ENCODE results near the gene MRC1. TPM values are rescaled to one million over a fixed set of nuclear protein-coding genes. Genes with fewer than 3 reads are reported as not detected.

MRC1 gene
- total RNA-seq, result not detected in 2 replicates

- Mint-ChIP-seq H3K27ac (no peak within 1 kb of the TSS), H3K27me3 (ENCODE audit: low read depth) (peaks cover 7% of the 10 kb centered on the region), H3K36me3 (ENCODE audit: low read depth) (no peaks in the 10 kb centered on the region), H3K9me3 (no peaks in the 10 kb centered on the region), H3K4me1 (ENCODE audit: low read depth) (peaks cover 7% of the 10 kb centered on the region), H3K4me3 (ENCODE audit: low read depth) (no peak within 1 kb of the TSS)
- no peak for DNase-seq (ENCODE audit: low spot score)
- intact Hi-C loops (cut with micrococcal nuclease), result no loop called here
These were observed at the start of gene MRC1 for GRCh38 chr10:17808971-17809841. MRC1 (plus strand) TSS chr10:17809348; CDS start chr10:17809466, 118 bp downstream.

DNA sequence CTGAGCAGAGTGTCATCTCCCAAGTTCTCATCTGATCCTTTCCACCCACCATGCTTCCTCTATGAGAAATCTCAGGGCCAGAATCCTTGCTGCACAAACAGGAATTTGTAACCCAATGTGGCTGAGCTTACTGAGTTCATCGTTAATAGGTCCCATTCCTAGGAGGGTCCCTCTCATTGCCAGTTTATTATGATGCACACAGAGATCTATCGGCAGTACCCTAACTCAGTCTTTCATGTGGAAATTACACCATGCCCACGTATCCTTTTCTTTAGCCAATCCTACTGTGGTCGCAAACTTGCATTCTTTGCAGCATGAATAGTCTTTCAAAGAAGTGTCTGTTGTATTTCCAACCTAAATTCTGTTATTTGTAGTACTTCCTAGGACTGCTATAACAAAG lies 45.0 kb upstream of the MRC1 start:
- no peak for DNase-seq (ENCODE audit: low spot score)
- intact Hi-C loops (cut with micrococcal nuclease), result no loop called here
- no peaks in the 10 kb centered on the region for H3K36me3 Mint-ChIP-seq (ENCODE audit: low read depth)
- H3K4me1 Mint-ChIP-seq (ENCODE audit: low read depth), result no peaks in the 10 kb centered on the region
- no peaks in the 10 kb centered on the region for H3K9me3 Mint-ChIP-seq
- peaks cover 6% of the 10 kb centered on the region for H3K27me3 Mint-ChIP-seq (ENCODE audit: low read depth)
- H3K4me3 Mint-ChIP-seq (ENCODE audit: low read depth), result no peak overlapping the region
- H3K27ac Mint-ChIP-seq, result no peak overlapping the region

GRCh38 chr10:17765602-17766001 lies 43.5 kb upstream of the MRC1 start:
- no peak overlapping the region for H3K4me3 Mint-ChIP-seq (ENCODE audit: low read depth)
- intact Hi-C loops (cut with micrococcal nuclease), result no loop called here
- no peaks in the 10 kb centered on the region for H3K9me3 Mint-ChIP-seq
- H3K27me3 Mint-ChIP-seq (ENCODE audit: low read depth), result peaks cover 6% of the 10 kb centered on the region
- no peaks in the 10 kb centered on the region for H3K36me3 Mint-ChIP-seq (ENCODE audit: low read depth)
- H3K4me1 Mint-ChIP-seq (ENCODE audit: low read depth), result no peaks in the 10 kb centered on the region
- H3K27ac Mint-ChIP-seq, result no peak overlapping the region
- DNase-seq (ENCODE audit: low spot score), result no peak

DNA sequence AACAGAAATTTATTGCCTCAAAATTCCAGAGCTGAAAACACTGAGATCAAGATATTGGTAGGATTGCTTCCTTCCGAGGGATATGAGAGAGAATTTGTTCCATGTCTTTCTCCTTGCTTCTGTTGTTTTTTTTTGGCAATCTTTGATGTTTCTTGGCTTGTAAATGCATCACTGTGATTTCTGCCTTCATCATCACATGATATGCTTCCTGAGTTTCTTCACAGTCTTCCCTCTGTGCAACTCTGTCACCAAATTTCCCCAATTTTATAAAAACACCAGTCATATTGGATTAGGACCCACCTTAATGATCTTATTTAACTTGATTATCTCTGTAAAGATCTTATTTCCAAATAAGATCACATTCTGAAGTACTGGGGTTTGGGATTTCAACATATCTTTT lies 42.4 kb upstream of the MRC1 start:
- intact Hi-C loops (cut with micrococcal nuclease), result no loop called here
- H3K27me3 Mint-ChIP-seq (ENCODE audit: low read depth), result peaks cover 10% of the 10 kb centered on the region
- no peaks in the 10 kb centered on the region for H3K9me3 Mint-ChIP-seq
- no peak overlapping the region for H3K27ac Mint-ChIP-seq
- DNase-seq (ENCODE audit: low spot score), result no peak
- no peak overlapping the region for H3K4me3 Mint-ChIP-seq (ENCODE audit: low read depth)
- no peaks in the 10 kb centered on the region for H3K4me1 Mint-ChIP-seq (ENCODE audit: low read depth)
- no peaks in the 10 kb centered on the region for H3K36me3 Mint-ChIP-seq (ENCODE audit: low read depth)

GRCh38 chr10:17768496-17768895 lies 40.7 kb upstream of the MRC1 start:
- Mint-ChIP-seq H3K36me3 (ENCODE audit: low read depth) (no peaks in the 10 kb centered on the region), H3K27me3 (ENCODE audit: low read depth) (peaks cover 8% of the 10 kb centered on the region), H3K27ac (no peak overlapping the region), H3K9me3 (no peaks in the 10 kb centered on the region), H3K4me3 (ENCODE audit: low read depth) (no peak overlapping the region), H3K4me1 (ENCODE audit: low read depth) (no peaks in the 10 kb centered on the region)
- no peak for DNase-seq (ENCODE audit: low spot score)
- intact Hi-C loops (cut with micrococcal nuclease), result no loop called here

DNA sequence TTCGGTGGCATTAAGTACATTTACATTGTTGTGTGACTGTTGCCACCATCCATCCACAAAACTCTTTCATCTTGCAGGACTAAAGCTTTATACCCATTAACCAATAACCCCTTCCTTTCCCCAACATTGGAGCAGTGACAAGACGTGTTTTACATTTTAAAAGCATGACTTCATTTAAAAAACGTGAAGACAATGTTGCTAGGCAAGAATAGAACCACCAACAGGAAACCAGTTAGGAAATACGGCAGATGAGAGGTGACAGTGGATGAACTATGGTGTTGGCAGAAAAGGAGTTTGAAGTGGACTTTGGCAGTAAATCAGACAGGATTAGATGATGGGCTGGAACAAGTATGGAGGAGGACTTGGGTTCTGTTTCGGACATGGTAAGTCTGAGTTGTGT lies 40.2 kb upstream of the MRC1 start:
- H3K4me1 Mint-ChIP-seq (ENCODE audit: low read depth), result no peaks in the 10 kb centered on the region
- peaks cover 8% of the 10 kb centered on the region for H3K27me3 Mint-ChIP-seq (ENCODE audit: low read depth)
- no peak overlapping the region for H3K27ac Mint-ChIP-seq
- H3K4me3 Mint-ChIP-seq (ENCODE audit: low read depth), result no peak overlapping the region
- no peaks in the 10 kb centered on the region for H3K9me3 Mint-ChIP-seq
- no peaks in the 10 kb centered on the region for H3K36me3 Mint-ChIP-seq (ENCODE audit: low read depth)
- DNase-seq (ENCODE audit: low spot score), result no peak
- intact Hi-C loops (cut with micrococcal nuclease), result no loop called here

DNA sequence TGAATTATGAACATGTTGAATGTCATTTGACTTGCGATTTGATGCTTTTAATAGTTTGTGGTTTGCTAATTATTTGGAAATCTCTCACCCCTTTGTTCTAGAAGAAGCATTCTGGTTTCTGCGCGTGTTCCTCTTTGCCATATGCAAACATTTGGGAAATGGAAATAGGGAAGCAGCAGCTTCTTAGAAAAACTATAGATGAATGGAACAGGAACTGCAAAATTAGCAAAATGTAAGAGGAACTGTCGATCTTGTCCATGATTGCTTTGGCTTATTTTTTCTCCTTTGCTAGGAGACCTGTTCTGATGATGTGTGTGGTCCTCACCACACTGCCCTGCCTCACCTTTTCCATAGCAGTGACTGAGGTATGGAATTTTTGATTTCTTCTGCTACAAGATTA lies 38.1 kb upstream of the MRC1 start:
- no peaks in the 10 kb centered on the region for H3K9me3 Mint-ChIP-seq
- no peak overlapping the region for H3K27ac Mint-ChIP-seq
- intact Hi-C loops (cut with micrococcal nuclease), result no loop called here
- no peak for DNase-seq (ENCODE audit: low spot score)
- H3K4me3 Mint-ChIP-seq (ENCODE audit: low read depth), result no peak overlapping the region
- H3K4me1 Mint-ChIP-seq (ENCODE audit: low read depth), result no peaks in the 10 kb centered on the region
- H3K27me3 Mint-ChIP-seq (ENCODE audit: low read depth), result peaks cover 7% of the 10 kb centered on the region
- no peaks in the 10 kb centered on the region for H3K36me3 Mint-ChIP-seq (ENCODE audit: low read depth)

- no peak overlapping the region for H3K4me3 Mint-ChIP-seq (ENCODE audit: low read depth)
- no peaks in the 10 kb centered on the region for H3K36me3 Mint-ChIP-seq (ENCODE audit: low read depth)
- DNase-seq (ENCODE audit: low spot score), result no peak
- intact Hi-C loops (cut with micrococcal nuclease), result no loop called here
- H3K27me3 Mint-ChIP-seq (ENCODE audit: low read depth), result no peaks in the 10 kb centered on the region
- H3K27ac Mint-ChIP-seq, result no peak overlapping the region
- no peaks in the 10 kb centered on the region for H3K9me3 Mint-ChIP-seq
- H3K4me1 Mint-ChIP-seq (ENCODE audit: low read depth), result no peaks in the 10 kb centered on the region
These were observed 29.4 kb upstream of the MRC1 start for GRCh38 chr10:17779784-17780183.

DNA sequence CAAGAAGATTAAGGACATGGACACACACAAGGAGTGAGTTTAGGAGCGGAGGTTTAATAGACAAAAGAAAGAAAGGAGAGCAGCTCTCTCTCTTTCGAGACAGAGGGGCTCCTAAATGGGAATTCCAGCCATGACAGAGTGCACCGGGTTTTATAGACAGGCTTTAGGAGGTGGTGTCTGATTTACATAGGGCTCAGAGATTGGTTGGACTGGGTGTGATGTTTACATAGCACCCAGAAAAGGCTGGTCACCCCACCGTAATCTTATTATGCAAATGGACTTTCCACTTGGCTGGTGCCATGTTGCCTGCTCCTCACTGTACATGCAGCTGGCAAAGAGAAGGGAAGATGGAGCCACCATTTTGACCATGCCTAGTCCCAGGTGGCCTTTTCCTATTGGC lies 28.4 kb upstream of the MRC1 start:
- Mint-ChIP-seq H3K36me3 (ENCODE audit: low read depth) (no peaks in the 10 kb centered on the region), H3K4me3 (ENCODE audit: low read depth) (no peak overlapping the region), H3K27ac (no peak overlapping the region), H3K27me3 (ENCODE audit: low read depth) (no peaks in the 10 kb centered on the region), H3K9me3 (no peaks in the 10 kb centered on the region), H3K4me1 (ENCODE audit: low read depth) (no peaks in the 10 kb centered on the region)
- intact Hi-C loops (cut with micrococcal nuclease), result no loop called here
- no peak for DNase-seq (ENCODE audit: low spot score)

DNA sequence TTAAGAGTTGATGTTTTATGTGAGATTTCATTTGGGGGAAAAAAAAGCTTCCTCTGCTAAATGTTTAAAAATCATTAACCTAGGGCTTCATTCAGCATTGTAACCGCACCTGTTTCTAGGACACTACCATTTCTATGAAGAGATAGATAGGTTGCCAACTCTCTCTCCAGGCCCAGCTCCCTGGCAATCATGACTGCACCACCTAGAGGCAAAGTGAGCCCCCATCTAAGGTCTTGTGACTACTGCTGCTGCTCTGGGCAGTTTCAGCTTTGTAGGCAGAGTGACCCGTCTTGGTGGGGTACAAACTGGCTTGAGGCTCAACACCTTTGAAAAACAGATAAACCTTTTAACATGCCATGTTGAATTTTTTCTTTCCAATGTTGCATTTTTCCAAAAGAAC lies 27.3 kb upstream of the MRC1 start:
- H3K9me3 Mint-ChIP-seq, result no peaks in the 10 kb centered on the region
- intact Hi-C loops (cut with micrococcal nuclease), result no loop called here
- no peaks in the 10 kb centered on the region for H3K4me1 Mint-ChIP-seq (ENCODE audit: low read depth)
- no peaks in the 10 kb centered on the region for H3K27me3 Mint-ChIP-seq (ENCODE audit: low read depth)
- H3K36me3 Mint-ChIP-seq (ENCODE audit: low read depth), result no peaks in the 10 kb centered on the region
- no peak for DNase-seq (ENCODE audit: low spot score)
- H3K4me3 Mint-ChIP-seq (ENCODE audit: low read depth), result no peak overlapping the region
- H3K27ac Mint-ChIP-seq, result no peak overlapping the region

GRCh38 chr10:17782921-17783665 lies 26.1 kb upstream of the MRC1 start:
- intact Hi-C loops (cut with micrococcal nuclease), result no loop called here
- no peaks in the 10 kb centered on the region for H3K27me3 Mint-ChIP-seq (ENCODE audit: low read depth)
- no peak for DNase-seq (ENCODE audit: low spot score)
- no peak overlapping the region for H3K27ac Mint-ChIP-seq
- H3K4me1 Mint-ChIP-seq (ENCODE audit: low read depth), result no peaks in the 10 kb centered on the region
- H3K36me3 Mint-ChIP-seq (ENCODE audit: low read depth), result no peaks in the 10 kb centered on the region
- no peaks in the 10 kb centered on the region for H3K9me3 Mint-ChIP-seq
- no peak overlapping the region for H3K4me3 Mint-ChIP-seq (ENCODE audit: low read depth)

GRCh38 chr10:17783751-17784150 lies 25.4 kb upstream of the MRC1 start:
- H3K4me1 Mint-ChIP-seq (ENCODE audit: low read depth), result no peaks in the 10 kb centered on the region
- no peaks in the 10 kb centered on the region for H3K27me3 Mint-ChIP-seq (ENCODE audit: low read depth)
- H3K36me3 Mint-ChIP-seq (ENCODE audit: low read depth), result no peaks in the 10 kb centered on the region
- no peak overlapping the region for H3K4me3 Mint-ChIP-seq (ENCODE audit: low read depth)
- DNase-seq (ENCODE audit: low spot score), result no peak
- H3K27ac Mint-ChIP-seq, result no peak overlapping the region
- intact Hi-C loops (cut with micrococcal nuclease), result no loop called here
- no peaks in the 10 kb centered on the region for H3K9me3 Mint-ChIP-seq

DNA sequence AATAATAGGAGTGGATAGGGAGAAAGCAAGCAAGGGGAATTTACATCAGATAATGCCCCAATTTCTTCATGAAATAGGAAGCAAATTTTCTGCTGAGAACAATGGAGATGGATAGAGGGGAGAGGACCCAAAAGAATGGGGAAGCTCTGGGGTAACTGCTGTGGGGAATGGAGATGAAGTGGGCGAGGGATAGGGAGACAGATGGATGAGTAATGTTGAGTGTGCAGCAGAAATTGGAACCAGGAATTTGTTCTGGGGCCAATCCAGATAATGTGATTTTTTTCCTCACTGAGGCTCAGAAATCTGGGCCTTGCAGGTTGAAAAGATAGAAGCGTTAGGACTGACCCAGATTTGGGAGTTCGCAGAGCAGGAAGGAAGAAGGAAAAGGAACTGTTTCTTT lies 24.5 kb upstream of the MRC1 start:
- Mint-ChIP-seq H3K27me3 (ENCODE audit: low read depth) (no peaks in the 10 kb centered on the region), H3K4me1 (ENCODE audit: low read depth) (no peaks in the 10 kb centered on the region), H3K36me3 (ENCODE audit: low read depth) (no peaks in the 10 kb centered on the region), H3K9me3 (no peaks in the 10 kb centered on the region), H3K4me3 (ENCODE audit: low read depth) (no peak overlapping the region), H3K27ac (no peak overlapping the region)
- intact Hi-C loops (cut with micrococcal nuclease), result no loop called here
- no peak for DNase-seq (ENCODE audit: low spot score)
